ENCODE results near the gene TXLNB.

The TXLNB gene

GRCh38 chr6:139291813-139292619 lies at the start of gene TXLNB:
TSS of gene TXLNB (minus strand) at chr6:139291998. CDS start at chr6:139288899, 3,099 bp downstream.
- DNase-seq = peak; percentile 77 to 79

DNA sequence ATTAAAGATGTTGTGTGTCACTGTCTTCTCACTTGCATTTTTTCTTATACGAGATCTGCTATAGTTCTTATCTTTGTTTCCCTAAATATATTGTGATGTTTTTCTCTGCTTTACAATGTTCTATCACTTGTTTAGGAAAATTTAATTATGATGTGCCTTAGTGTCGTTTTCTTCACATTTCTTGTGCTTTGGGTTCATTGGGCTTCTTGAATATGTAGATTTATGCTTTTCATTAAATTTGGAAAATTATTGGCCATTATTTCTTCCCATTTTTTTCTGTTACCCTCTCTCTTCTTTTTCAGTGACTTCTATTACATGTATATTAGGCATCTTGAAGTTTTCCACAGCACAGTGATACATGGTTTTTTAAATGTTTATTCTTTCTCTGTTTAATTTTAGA lies 49.3 kb upstream of the TXLNB start:
- no peak for DNase-seq

DNA sequence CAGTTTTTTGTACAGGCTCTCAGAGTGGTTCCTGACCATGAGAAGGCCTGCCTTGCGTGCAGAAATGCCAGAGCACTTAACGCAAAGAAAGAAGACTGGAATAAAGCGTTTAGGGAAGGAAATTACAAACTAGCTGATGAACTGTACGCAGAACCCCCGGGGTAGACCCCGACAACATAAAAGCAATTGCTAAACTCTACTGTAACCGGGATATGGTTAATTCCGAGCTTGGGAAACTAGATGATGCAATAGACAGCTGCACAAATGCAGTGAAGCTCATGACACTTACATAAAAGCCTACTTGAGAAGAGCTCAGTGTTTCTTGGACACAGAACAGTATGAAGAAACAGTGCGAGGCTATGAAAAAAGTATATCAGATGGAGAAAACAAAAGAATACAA lies 47.0 kb upstream of the TXLNB start:
- DNase-seq = peak in 1 of 2 experiments; percentile 14

GRCh38 chr6:139337830-139338229 lies 46.0 kb upstream of the TXLNB start:
- no peak for DNase-seq

GRCh38 chr6:139337001-139337400 lies 45.2 kb upstream of the TXLNB start:
- DNase-seq = no peak

GRCh38 chr6:139336488-139336887 lies 44.7 kb upstream of the TXLNB start:
- peak in 1 of 2 experiments; percentile 35 for DNase-seq

GRCh38 chr6:139335447-139336210 lies 43.8 kb upstream of the TXLNB start:
- no peak for DNase-seq

GRCh38 chr6:139334806-139335446 lies 43.1 kb upstream of the TXLNB start:
- no peak for DNase-seq

GRCh38 chr6:139330826-139331500 lies 39.2 kb upstream of the TXLNB start:
- no peak for DNase-seq

DNA sequence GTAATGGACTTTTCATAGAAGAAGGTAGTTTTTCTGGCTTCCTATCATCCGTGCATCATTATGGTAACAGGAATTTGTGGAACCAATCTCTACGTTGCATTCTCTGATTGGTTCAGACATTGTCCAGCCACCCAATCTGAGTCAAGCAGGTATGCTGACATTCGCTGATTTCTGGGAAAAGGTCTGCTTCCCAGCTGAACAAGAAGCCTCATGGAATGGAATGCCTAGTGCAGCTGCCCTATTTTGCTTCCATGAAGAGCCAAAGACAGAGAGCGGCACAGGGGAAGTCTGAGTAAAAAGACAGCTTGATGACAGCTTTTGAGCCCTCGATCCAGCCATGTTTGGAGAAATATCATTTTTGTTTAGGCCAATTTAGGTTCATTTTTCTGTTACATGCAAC lies 38.5 kb upstream of the TXLNB start:
- DNase-seq = peak in 1 of 2 experiments; percentile 19

GRCh38 chr6:139329224-139329623 lies 37.4 kb upstream of the TXLNB start:
- DNase-seq = no peak

DNA sequence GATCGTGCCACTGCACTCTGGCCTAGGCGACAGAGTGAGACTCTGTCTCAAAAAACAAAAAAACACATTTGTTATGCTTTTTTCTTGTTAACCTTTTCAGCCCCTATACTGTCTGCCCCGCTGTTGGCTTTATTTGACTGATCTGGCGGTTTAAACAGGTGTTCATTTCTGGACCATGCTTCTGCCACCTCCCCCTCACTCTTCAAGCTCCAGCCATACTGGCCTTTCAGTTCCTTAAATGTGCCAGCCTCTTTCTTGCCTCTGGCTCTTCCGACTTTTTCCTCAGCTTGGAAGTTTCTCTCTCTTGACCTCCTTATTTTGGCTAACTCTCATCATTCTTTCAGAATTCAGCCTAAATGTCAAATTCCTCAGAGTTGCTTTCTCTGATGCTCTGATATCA lies 35.2 kb upstream of the TXLNB start:
- no peak for DNase-seq

DNA sequence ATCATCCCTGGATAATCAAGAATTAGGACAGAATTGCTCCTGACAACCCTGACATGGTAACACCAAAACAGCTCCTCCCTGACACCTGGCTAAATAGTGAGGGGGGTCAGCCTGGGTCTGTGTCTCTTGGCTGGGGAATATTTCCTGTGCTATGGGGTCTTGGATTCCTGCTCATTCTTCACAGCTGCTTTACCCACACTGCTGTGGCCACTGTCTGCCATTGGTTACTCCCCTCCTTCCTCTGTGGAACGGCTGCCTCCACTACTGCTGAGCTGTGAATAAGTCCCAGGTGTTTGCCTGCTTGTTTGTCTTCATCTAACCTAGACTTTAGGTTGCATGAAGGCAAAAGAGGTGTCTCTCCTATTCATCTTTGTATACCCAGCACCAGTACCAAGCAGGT lies 33.9 kb upstream of the TXLNB start:
- peak in 1 of 2 experiments; percentile 21 for DNase-seq

DNA sequence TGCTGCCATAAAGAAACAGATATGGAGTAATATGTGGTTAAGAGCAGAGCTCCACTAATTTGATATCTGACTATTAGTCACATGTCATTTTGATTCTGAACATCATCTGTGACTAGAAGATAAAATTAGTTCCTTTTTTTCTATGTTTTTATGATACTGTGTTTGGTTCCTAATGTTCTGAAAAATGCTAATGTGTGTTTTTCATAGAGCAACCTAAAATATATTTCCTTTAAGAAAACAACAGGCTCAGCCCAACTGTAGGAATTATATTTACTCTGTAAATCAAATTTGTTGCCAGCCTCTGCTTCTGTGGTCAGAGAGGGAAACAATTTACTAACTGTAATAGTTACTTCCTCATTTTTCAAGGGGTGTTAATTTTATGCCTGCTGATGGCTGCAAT lies 33.3 kb upstream of the TXLNB start:
- DNase-seq = no peak

DNA sequence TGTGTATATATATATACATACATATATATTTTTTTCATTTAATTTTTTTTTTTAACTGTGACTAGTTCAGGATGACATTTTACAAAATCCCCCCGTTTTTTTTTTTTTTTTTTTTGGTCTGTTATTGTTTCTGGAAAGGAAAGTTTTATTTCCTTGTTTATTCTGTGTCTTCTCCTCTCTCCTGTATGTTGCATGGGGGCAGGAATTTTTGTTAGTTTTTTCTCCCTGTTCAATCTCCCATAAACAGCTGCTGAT lies 32.4 kb upstream of the TXLNB start:
- no peak for DNase-seq

- DNase-seq = peak; percentile 83 to 90
Measured at GRCh38 chr6:139323511-139324300, 31.9 kb upstream of the TXLNB start.

DNA sequence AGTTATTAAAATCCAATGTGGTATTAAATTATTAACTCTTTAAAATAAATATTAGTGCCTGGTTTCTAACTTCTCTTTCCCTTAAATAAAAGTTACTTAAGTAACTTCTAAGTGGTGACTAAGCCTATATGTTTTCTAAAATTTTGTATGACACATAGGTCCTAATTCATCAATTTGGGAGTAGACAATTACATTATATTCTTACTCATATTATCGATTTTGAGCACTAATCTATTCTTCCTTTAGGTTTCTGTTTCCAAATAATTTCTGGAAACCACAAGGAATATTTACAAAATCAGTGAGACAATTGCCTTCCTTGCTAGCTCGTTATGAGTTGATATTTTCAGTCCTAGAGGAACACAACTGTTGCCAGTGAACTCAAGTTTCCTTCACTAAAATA lies 28.3 kb upstream of the TXLNB start:
- no peak for DNase-seq

GRCh38 chr6:139316622-139317317 lies 25.0 kb upstream of the TXLNB start:
- DNase-seq = no peak

GRCh38 chr6:139313784-139314545 lies 22.2 kb upstream of the TXLNB start:
- DNase-seq = no peak

GRCh38 chr6:139313229-139313628 lies 21.4 kb upstream of the TXLNB start:
- no peak for DNase-seq

DNA sequence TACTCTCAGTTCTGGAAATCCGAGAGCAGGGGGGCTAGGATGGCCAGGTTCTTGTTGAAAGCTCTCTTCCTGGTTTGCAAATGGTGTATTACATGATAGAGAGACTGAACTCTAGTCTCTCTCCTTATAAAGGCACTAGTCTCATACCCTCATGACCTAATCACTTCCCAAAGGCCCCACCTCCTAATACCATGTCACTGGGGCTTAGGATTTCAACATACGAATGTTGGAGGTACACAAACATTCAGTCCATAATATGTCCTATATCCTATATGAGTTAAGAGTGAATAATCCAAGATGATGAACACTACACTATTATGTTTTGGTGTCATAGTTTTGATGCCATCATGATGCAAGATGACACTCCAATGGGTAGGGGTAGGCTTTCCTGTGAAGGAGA lies 20.0 kb upstream of the TXLNB start:
- no peak for DNase-seq

All from SHP77 (cell line).